A673 (cell line): Measurements from ENCODE around the gene NRF1. TPM values are rescaled to one million over a fixed set of nuclear protein-coding genes. Genes with fewer than 3 reads are reported as not detected.

Experiments used
- BruUV-seq: library from RNA; stranded (reverse); fragments of 400-500 nt; replicated peaks from 2 replicates; lab custom pipeline; 2021; lab: Mats Ljungman, UMichigan
- CTCF ChIA-PET: fragments of 300-600 bp; sonication (Branson Sonifier 250); formaldehyde crosslinking; loops from one replicate; lab custom pipeline; 2022; ENCODE audit warnings: antibody characterized with exemption; lab: Charles Lee
- POLR2A ChIA-PET: fragments of 300-600 bp; sonication (Branson Sonifier 250); formaldehyde crosslinking; loops from one replicate; lab custom pipeline; 2022; ENCODE audit warnings: antibody characterized with exemption; ENCODE audit not compliant: low non-redundant PET; lab: Charles Lee
- DNase-seq: peaks from one replicate; pipeline ENCODE4 v3.0.0-alpha.2; 2015; ENCODE audit warnings: low spot score
- H3K27ac ChIP-seq: fragments of 200-600 bp; sonication (generic); 2 replicates; pipeline ENCODE4 v1.5.1; 2016; ENCODE audit warnings: mixed run types, low read depth, mild to moderate bottlenecking, mixed read lengths, antibody characterized with exemption, low read length; ENCODE audit not compliant: poor library complexity, severe bottlenecking
- H3K27me3 ChIP-seq: fragments of 200-600 bp; sonication (generic); replicated peaks from 2 replicates; pipeline ENCODE4 v1.6.1; 2017; ENCODE audit warnings: mixed run types, low read depth, mild to moderate bottlenecking, mixed read lengths, antibody characterized with exemption, low read length; ENCODE audit not compliant: insufficient read depth, poor library complexity
- H3K36me3 ChIP-seq: fragments of 200-600 bp; sonication (generic); 2 replicates; pipeline ENCODE4 v1.6.1; 2016; ENCODE audit warnings: mixed run types, mild to moderate bottlenecking, mixed read lengths, antibody characterized with exemption, low read length; ENCODE audit not compliant: insufficient read depth, poor library complexity, severe bottlenecking
- H3K4me1 ChIP-seq: fragments of 200-600 bp; sonication (generic); 2 replicates; pipeline ENCODE4 v1.6.1; 2017; ENCODE audit warnings: mixed run types, mild to moderate bottlenecking, mixed read lengths, antibody characterized with exemption, low read length; ENCODE audit not compliant: insufficient read depth, poor library complexity, severe bottlenecking
- H3K4me3 ChIP-seq: fragments of 200-600 bp; sonication (generic); 2 replicates; pipeline ENCODE4 v1.5.1; 2016; ENCODE audit warnings: low read depth, mixed run types, mild to moderate bottlenecking, mixed read lengths, low read length; ENCODE audit not compliant: poor library complexity, severe bottlenecking
- H3K9me3 ChIP-seq: fragments of 200-600 bp; sonication (generic); 2 replicates; pipeline ENCODE4 v1.6.1; 2016; ENCODE audit warnings: mixed run types, low read depth, mild to moderate bottlenecking, mixed read lengths, antibody characterized with exemption, low read length; ENCODE audit not compliant: poor library complexity, severe bottlenecking
- EZH2 ChIP-seq: fragments of 200-600 bp; sonication (generic); IDR thresholded peaks from 2 replicates; pipeline ENCODE4 v1.6.1; 2017; ENCODE audit warnings: borderline replicate concordance, low read depth, mild to moderate bottlenecking, mixed read lengths, antibody characterized with exemption, low read length; ENCODE audit not compliant: poor library complexity, severe bottlenecking
- intact Hi-C: fragments of 100-400 bp; cut with micrococcal nuclease; formaldehyde crosslinking; loops from one replicate; pipeline ENCODE4 v1.10.0; 2022; ENCODE audit not compliant: unreplicated experiment
- total RNA-seq: library from RNA; stranded (reverse); gene quantifications from 2 replicates; pipeline ENCODE4 v1.2.3, GENCODE V29; 2021
- TF ChIP-seq, protein P1 (sequence below): fragments of 300-800, 200-600 bp; sonication (generic); conservative IDR thresholded peaks from 2 replicates; pipeline ENCODE4 v1.5.1; 2017; ENCODE audit warnings: low read depth, mild to moderate bottlenecking, antibody characterized with exemption, low read length, moderate library complexity, mixed read lengths

The NRF1 gene
- total RNA-seq, 1 experiment from 2014 or later: 30.2 TPM

DNA sequence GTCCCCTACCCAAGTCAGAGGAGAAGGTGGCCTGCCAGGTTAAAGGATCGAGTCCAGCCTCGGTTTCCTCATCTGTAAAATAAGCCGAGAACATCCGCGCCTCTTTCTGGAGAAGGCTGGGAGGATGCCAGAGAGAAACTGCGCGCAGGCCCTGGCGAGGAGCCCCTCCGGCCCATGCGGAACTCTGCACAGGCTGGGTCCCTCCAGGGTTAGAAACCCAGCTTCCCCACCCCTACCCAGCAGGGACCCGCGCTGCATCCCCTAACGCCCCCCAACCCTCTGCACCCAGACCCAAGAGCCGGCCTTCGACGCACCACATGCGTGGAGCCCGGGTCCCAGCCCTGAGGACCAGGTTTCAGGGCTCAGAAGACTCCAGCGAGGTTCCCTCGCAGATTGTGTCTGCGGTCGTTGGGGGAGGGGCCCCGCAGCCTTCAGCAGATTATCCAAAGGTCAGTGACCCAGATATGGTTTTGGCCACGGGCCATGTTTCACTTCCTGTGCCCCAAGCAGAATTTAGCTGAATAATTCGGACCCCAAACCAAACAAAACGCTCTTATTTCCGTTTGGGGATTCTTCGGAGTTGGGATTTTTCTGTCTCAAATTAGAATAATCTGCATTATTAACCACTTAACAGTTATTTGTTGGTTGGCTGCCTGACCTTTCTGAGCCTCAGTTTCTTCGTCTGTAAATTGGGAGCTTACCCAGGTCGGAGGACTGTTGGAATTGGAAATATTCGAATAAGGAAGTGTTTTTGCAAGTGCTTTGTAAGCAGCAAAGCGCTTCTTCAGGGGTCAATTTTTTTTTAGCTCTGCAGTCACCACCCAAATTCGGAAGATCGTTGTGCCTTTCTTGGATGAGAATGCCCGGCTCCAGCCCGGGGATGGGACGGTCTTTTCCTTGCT lies 173.5 kb downstream of the NRF1 start:
- TF ChIP-seq EZH2: no peak
- TF ChIP-seq, protein P1, sequence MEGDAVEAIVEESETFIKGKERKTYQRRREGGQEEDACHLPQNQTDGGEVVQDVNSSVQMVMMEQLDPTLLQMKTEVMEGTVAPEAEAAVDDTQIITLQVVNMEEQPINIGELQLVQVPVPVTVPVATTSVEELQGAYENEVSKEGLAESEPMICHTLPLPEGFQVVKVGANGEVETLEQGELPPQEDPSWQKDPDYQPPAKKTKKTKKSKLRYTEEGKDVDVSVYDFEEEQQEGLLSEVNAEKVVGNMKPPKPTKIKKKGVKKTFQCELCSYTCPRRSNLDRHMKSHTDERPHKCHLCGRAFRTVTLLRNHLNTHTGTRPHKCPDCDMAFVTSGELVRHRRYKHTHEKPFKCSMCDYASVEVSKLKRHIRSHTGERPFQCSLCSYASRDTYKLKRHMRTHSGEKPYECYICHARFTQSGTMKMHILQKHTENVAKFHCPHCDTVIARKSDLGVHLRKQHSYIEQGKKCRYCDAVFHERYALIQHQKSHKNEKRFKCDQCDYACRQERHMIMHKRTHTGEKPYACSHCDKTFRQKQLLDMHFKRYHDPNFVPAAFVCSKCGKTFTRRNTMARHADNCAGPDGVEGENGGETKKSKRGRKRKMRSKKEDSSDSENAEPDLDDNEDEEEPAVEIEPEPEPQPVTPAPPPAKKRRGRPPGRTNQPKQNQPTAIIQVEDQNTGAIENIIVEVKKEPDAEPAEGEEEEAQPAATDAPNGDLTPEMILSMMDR: no peak
- intact Hi-C loops: no loop called here
- H3K27me3 ChIP-seq: peaks cover 60% of the 10 kb centered on the region
- H3K4me1 ChIP-seq: peaks cover 27% of the 10 kb centered on the region
- H3K27ac ChIP-seq: no peak overlapping the region
- H3K36me3 ChIP-seq: no peaks in the 10 kb centered on the region
- CTCF ChIA-PET: no interaction called here
- no TSS peak for BruUV-seq
- no peaks in the 10 kb centered on the region for H3K9me3 ChIP-seq
- DNase-seq: no peak
- H3K4me3 ChIP-seq: no peak overlapping the region
- POLR2A ChIA-PET: no interaction called here

DNA sequence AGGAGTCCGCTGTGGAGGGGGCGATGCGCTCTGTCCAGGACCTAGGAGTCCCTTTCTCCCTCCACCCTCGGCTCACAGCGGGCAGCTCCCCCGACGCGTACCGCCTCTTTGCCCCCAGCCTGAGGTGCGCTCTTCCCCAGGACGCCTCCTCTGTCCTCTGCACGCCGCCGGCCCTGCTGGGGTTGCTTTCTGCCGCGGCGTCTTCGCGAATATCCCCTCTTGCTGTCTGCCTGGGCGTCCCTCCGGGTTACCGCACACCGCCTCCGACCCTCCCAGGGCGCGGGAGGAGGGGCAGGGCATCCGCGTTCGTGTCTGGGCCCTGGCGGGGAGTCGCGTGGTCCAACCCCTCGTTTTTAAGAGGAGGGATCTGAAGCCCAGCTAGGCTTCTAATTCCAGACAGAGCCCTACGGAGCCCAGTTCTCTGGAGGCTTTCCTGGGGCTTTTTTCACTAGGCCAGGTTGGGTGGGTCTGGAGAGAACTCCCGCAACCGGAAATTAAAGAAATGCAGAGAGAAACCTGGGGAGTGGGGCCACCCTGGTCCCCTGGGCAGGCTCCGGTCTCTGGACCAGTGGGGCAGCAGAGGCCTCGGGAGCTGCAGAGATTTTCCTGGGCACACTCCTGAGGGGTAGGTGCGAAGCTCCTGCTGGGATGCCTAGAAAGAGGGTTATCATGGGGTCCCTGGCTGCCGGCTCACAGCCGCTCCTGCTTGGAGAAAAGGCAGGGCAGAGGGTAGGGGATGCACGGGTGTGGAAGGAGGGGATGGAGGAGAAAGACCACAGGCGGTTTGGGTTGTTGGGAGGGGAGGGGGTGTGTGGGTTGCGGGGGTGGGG lies 174.4 kb downstream of the NRF1 start:
- CTCF ChIA-PET: no interaction called here
- Histone ChIP-seq H3K9me3 (no peaks in the 10 kb centered on the region), H3K27me3 (peaks cover 53% of the 10 kb centered on the region), H3K36me3 (no peaks in the 10 kb centered on the region), H3K27ac (no peak overlapping the region), H3K4me3 (no peak overlapping the region), H3K4me1 (peaks cover 22% of the 10 kb centered on the region)
- DNase-seq: no peak
- no TSS peak for BruUV-seq
- intact Hi-C loops: no loop called here
- TF ChIP-seq EZH2: peak; percentile 67
- TF ChIP-seq, protein P1: no peak
- POLR2A ChIA-PET: interaction anchor here (0.6 kb wide), 1 partner anchor 22 kb away, joined by 5 read pairs; no protein-coding TSS in a partner anchor

DNA sequence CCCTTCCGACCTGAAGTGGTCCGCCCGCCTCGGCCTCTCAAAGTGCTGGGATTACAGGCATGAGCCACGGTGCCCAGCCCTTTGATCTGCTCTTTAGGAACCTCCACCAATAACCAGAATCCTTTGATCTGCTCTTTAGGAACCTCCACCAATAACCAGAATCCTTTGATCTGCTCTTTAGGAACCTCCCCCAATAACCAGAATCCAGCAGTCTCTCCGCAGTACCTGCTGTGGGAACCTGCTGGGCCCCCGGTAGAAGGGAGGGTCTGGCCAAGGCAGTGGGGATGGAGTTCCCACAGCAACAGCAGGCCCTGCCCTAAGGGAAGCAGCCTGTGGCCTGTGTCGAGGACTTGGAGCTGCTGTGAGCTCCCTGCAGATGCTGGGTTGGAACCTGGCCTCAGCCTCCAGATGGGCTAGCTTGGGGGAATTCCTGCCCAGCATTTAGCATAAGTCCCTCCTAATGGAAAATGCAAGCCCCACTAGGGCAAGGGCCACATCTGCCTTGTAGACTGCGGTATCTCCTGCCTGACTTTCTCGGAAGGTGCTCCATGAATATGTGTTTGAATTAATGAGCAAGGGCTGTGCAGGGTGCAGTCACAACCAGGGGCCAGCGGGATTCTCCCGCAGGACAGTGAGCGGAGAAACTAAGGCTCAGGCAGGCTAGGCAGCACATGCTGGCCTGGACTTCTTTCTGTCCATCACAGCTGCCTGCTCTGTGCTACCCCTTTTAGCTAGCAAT lies 175.5 kb downstream of the NRF1 start:
- DNase-seq: no peak
- peaks cover 12% of the 10 kb centered on the region for H3K4me1 ChIP-seq
- no peaks in the 10 kb centered on the region for H3K36me3 ChIP-seq
- TF ChIP-seq EZH2: no peak
- TF ChIP-seq, protein P1: no peak
- H3K4me3 ChIP-seq: no peak overlapping the region
- intact Hi-C loops: no loop called here
- BruUV-seq: no TSS peak
- POLR2A ChIA-PET: no interaction called here
- H3K27me3 ChIP-seq: peaks cover 42% of the 10 kb centered on the region
- CTCF ChIA-PET: no interaction called here
- no peak overlapping the region for H3K27ac ChIP-seq
- H3K9me3 ChIP-seq: no peaks in the 10 kb centered on the region
